A673 (cell line): Measurements from ENCODE around the gene DNAJB12.

ENCODE experiments used
- CTCF ChIP-seq: fragments of 300-800, 200-600 bp; sonication (generic); conservative IDR thresholded peaks from 2 replicates; pipeline ENCODE4 v1.5.1; 2017; ENCODE audit warnings: low read depth, mild to moderate bottlenecking, antibody characterized with exemption, low read length, moderate library complexity, mixed read lengths
- EZH2 ChIP-seq: fragments of 200-600 bp; sonication (generic); IDR thresholded peaks from 2 replicates; pipeline ENCODE4 v1.6.1; 2017; ENCODE audit warnings: borderline replicate concordance, low read depth, mild to moderate bottlenecking, mixed read lengths, antibody characterized with exemption, low read length; ENCODE audit not compliant: poor library complexity, severe bottlenecking

- TF ChIP-seq CTCF (no peak), EZH2 (no peak)
These were observed 34.0 kb downstream of the DNAJB12 start for GRCh38 chr10:72320676-72321247.
